Activated T-cell treated with anti-CD3 and anti-CD28 coated beads, Interleukin-2, amount 50 U/mL, for 4 hours (primary cell): ENCODE measurements around the gene ZFYVE21. TPM values are rescaled to one million over a fixed set of nuclear protein-coding genes. Genes with fewer than 3 reads are reported as not detected.
A peak's percentile ranks its signal among the peaks of the same experiment; 100 is the strongest.

Source experiments
- ATAC-seq, 2 donors: fragments of 200-7000 bp; cut with Tn5 transposase; one replicate each; pipeline ENCODE4 v1.10.0; 2021
- DNase-seq: peaks from one replicate; pipeline ENCODE4 v3.0.0-alpha.2; 2020
- H3K27me3 Mint-ChIP-seq: one replicate; pipeline ENCODE4 v1.8.0; 2021; ENCODE audit warnings: low read depth, mixed read lengths
- H3K36me3 Mint-ChIP-seq: one replicate; pipeline ENCODE4 v1.8.0; 2022; ENCODE audit warnings: mixed read lengths; ENCODE audit not compliant: insufficient read depth
- H3K4me1 Mint-ChIP-seq: one replicate; pipeline ENCODE4 v1.8.0; 2021; ENCODE audit warnings: low read depth, mixed read lengths
- H3K4me3 Mint-ChIP-seq: one replicate; pipeline ENCODE4 v1.8.0; 2021; ENCODE audit warnings: mild to moderate bottlenecking, moderate library complexity, mixed read lengths
- H3K9me3 Mint-ChIP-seq: one replicate; pipeline ENCODE4 v1.8.0; 2021; ENCODE audit warnings: mixed read lengths
- total RNA-seq, 3 donors: library from RNA; stranded (reverse); gene quantifications; one replicate each; pipeline ENCODE4 v1.2.1, GENCODE V29; 2021

Gene ZFYVE21
- total RNA-seq: 10 to 100 TPM; 13.6 to 19.1 (median 13.7) TPM

- ATAC-seq (peak; percentile 93), DNase-seq (peak; percentile 100)
- Mint-ChIP-seq H3K4me1 (peaks cover 44% of the 10 kb centered on the region), H3K4me3 (peak within 1 kb of the TSS; percentile 84), H3K9me3 (no peaks in the 10 kb centered on the region), H3K27me3 (no peaks in the 10 kb centered on the region), H3K36me3 (no peaks in the 10 kb centered on the region)
Measured at GRCh38 chr14:103715052-103716000, at the start of gene ZFYVE21, which contains the start of gene XRCC3. Gene ZFYVE21 (plus strand): TSS chr14:103715810. CDS start chr14:103715842, 32 bp downstream. Gene XRCC3 (minus strand): TSS chr14:103715451. CDS start chr14:103711087, 4,364 bp downstream.

DNA sequence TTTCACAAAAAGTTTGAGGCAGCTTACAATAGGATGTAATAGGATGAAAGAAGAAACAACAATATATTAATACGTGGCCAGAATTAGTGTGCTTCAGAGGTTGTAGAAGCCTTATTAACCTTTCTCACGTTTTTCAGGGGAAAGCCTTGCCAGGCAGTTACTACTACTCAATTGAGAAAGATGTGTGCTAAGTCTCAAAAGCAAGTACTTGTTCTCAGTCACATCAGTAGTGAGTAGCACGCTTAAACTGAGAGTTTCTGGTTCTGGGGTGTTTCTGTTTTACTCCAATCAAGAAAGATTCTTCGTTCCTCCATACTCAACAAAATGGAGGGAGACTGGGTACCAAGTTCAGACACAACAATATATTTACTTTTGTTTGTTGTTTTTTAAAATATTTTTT is 47.9 kb upstream of the ZFYVE21 start:
- Mint-ChIP-seq H3K27me3 (no peaks in the 10 kb centered on the region), H3K4me3 (no peak overlapping the region), H3K36me3 (peaks cover 32% of the 10 kb centered on the region), H3K9me3 (no peaks in the 10 kb centered on the region), H3K4me1 (no peaks in the 10 kb centered on the region)
- ATAC-seq (no peak), DNase-seq (no peak)

DNA sequence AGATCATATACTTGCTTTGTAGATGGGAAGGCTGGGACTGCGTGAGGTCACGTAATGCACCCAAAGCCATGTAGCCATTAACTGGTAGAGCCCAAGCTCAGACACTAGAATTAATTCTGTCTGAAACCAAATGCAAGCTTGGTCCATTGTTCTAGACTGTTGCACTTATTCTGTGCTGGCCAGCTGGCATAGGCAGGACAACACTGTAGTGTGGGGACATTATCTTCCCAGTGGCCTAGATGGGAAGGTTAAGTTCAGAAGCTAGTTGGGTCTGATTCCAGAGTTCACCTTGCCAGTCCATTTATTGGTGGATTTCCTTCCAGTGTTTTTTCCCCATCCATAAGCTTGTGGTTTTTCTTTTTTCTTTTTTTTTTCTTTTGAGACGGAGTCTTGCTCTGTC is 47.5 kb upstream of the ZFYVE21 start:
- Mint-ChIP-seq H3K4me3 (no peak overlapping the region), H3K4me1 (no peaks in the 10 kb centered on the region), H3K27me3 (no peaks in the 10 kb centered on the region), H3K36me3 (peaks cover 34% of the 10 kb centered on the region), H3K9me3 (no peaks in the 10 kb centered on the region)
- ATAC-seq (no peak), DNase-seq (no peak)

DNA sequence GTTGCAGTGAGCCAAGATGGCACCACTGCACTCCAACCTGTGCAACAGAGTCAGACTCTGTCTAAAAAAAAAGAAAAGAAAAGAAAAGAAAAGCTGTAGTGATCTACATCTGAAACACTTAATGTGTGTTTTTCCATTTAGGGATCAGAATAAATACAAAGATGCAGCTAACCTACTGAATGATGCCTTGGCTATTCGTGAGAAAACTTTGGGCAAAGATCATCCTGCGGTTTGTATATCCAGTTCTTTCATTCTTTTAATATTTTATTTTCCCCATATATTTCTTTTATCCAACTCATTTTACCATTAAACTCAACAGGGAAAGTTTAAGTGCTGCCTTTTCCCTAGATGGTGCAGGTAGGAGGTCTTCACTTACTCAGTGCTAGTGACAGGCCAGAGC is 46.2 kb upstream of the ZFYVE21 start:
- ATAC-seq (no peak), DNase-seq (no peak)
- H3K27me3 Mint-ChIP-seq: no peaks in the 10 kb centered on the region
- no peaks in the 10 kb centered on the region for H3K9me3 Mint-ChIP-seq
- peaks cover 35% of the 10 kb centered on the region for H3K36me3 Mint-ChIP-seq
- H3K4me1 Mint-ChIP-seq: no peaks in the 10 kb centered on the region
- no peak overlapping the region for H3K4me3 Mint-ChIP-seq

DNA sequence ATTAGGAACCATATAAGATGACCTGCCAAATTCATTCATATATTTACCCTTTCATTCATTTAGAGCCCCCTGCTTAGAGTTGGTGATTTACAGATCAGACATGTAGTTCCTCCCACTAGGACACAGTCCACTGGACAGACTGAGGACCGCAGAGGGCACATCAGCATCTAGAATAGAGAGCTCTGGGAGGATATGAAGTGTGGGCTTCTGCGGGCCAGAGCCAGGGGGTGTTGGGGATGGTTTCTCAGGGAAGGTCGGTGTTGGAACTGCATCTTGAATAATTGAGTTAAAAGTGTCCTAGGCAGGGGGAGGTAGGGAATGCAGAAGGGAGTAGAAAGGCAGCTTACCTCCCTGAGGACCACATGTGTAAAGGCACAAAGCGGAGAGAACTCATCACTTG is 43.7 kb upstream of the ZFYVE21 start:
- Mint-ChIP-seq H3K27me3 (no peaks in the 10 kb centered on the region), H3K4me3 (no peak overlapping the region), H3K36me3 (peaks cover 39% of the 10 kb centered on the region), H3K9me3 (no peaks in the 10 kb centered on the region), H3K4me1 (no peaks in the 10 kb centered on the region)
- ATAC-seq (no peak), DNase-seq (no peak)

DNA sequence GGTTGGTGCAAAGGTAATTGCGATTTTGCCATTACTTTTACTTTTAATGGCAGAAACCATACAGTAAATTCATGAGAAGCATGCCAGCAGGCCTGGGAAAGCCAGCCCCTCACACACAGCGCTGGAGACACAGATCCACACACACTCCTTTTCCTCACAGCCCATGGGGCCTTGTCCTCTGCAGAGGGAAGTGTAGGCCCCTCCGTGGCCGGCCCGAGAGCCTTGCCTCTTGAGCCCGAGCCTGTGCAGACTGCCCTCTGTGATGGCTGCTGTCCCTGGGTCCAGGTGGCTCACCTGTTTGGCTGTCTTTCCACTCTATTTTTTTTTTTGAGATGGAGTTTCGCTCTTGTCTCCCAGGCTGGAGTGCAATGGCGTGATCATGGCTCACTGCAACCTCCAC is 39.7 kb upstream of the ZFYVE21 start:
- Mint-ChIP-seq H3K9me3 (no peaks in the 10 kb centered on the region), H3K4me3 (no peak overlapping the region), H3K4me1 (peaks cover 3% of the 10 kb centered on the region), H3K27me3 (no peaks in the 10 kb centered on the region), H3K36me3 (peaks cover 44% of the 10 kb centered on the region)
- DNase-seq (no peak), ATAC-seq (no peak)

GRCh38 chr14:103676881-103677675 is 38.5 kb upstream of the ZFYVE21 start:
- H3K4me1 Mint-ChIP-seq: peaks cover 3% of the 10 kb centered on the region
- H3K9me3 Mint-ChIP-seq: no peaks in the 10 kb centered on the region
- H3K36me3 Mint-ChIP-seq: peaks cover 38% of the 10 kb centered on the region
- H3K27me3 Mint-ChIP-seq: no peaks in the 10 kb centered on the region
- DNase-seq: no peak
- ATAC-seq: no peak
- no peak overlapping the region for H3K4me3 Mint-ChIP-seq

DNA sequence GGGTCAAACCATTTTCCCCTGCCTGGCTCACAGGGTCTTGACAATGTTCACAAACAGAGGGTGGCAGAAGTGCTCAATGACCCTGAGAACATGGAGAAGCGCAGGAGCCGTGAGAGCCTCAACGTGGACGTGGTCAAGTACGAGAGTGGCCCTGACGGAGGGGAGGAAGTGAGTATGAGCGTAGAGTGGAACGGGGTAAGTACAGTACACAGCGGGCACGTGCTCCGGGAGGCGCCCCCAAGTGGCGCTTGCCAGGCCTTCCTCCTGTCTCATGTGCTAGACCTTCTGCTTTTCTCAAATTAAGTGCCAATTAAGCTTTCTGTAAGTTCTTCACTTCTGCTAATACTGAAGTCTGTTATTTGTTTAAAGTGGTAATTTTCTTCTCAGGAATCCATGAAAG is 36.3 kb upstream of the ZFYVE21 start:
- Mint-ChIP-seq H3K9me3 (no peaks in the 10 kb centered on the region), H3K36me3 (peaks cover 28% of the 10 kb centered on the region), H3K4me3 (no peak overlapping the region), H3K27me3 (no peaks in the 10 kb centered on the region), H3K4me1 (peaks cover 3% of the 10 kb centered on the region)
- ATAC-seq (peak; percentile 89 to 90), DNase-seq (peak; percentile 32)

DNA sequence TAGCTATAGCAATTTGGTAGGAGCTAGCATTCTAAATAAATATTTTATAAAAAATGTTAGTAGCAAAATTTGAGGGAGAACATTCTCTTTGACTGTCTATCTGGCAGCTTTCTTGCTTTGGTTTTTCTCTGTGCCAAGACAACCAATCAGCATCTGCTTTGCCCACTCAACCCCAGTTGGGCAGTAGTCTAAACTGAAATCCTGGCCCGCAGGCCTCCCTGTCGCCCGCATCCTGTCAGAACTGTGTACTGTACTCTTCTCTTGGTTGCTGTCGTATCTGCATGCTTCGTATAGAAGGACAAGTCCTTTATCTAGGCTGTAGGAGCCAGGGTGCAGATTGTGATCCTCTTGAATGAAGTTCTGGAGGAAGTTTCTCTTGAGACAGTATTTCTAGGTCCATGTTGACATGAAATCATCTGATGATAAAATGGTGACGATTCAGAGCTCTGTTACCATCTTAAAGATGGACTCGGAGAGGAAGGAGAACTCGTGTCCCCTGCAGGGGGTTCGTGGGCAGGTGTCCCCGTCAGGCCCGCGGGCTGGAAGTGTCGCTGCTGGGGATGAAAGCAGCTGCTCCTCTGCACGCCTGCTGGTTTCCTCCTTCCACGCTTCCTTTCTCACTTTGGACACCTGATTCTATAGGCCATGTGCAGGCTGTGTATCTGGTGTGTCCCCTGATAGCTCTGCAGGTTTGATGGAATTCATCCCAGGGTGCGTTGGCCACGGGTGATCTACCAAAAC is 34.9 kb upstream of the ZFYVE21 start:
- Mint-ChIP-seq H3K27me3 (no peaks in the 10 kb centered on the region), H3K9me3 (no peaks in the 10 kb centered on the region), H3K4me3 (no peak overlapping the region), H3K36me3 (peaks cover 25% of the 10 kb centered on the region), H3K4me1 (peaks cover 3% of the 10 kb centered on the region)
- ATAC-seq (no peak), DNase-seq (no peak)

DNA sequence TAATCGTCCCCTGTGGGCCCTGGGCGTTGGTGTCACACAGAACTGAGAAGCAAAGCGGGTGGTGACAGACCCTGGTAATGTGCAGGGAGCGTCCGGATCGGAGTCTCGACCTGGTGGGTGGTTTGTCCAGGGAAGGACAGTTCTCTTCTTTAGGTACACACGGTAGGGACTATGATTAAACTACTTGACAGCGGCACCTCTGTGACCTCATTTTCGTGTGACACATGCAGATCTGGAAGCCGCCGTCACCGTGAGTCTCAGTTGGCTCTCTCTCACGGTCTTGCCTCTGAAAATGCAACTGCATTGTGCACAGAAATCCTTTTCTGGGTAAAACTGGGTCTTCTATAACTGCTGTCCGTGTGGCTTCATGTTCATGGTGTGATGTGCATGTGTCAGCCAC is 32.5 kb upstream of the ZFYVE21 start:
- Mint-ChIP-seq H3K4me1 (peaks cover 3% of the 10 kb centered on the region), H3K4me3 (no peak overlapping the region), H3K36me3 (peaks cover 24% of the 10 kb centered on the region), H3K27me3 (no peaks in the 10 kb centered on the region), H3K9me3 (no peaks in the 10 kb centered on the region)
- no peak for ATAC-seq
- no peak for DNase-seq

DNA sequence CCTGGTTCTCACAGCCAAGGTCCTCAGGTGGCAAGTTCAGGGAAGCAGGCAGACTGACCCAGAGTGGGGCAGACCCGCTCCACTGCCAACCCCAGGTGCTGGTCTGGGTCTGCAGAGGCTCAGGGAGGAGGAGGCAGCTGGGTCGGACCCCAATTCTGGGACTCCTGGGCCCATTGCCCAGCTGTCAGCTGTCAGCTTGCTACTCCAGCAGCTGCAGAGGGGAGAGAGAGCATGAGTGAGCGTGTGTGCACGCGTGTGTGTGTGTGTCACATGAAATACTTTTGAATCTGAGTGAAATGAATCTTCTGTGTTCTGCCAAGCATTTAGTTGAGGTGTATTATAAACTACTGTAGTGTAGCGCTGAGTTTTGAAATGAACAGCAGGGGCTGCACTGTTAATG is 31.1 kb upstream of the ZFYVE21 start:
- Mint-ChIP-seq H3K27me3 (no peaks in the 10 kb centered on the region), H3K36me3 (peaks cover 32% of the 10 kb centered on the region), H3K4me3 (no peak overlapping the region), H3K4me1 (peaks cover under 1% of the 10 kb centered on the region), H3K9me3 (no peaks in the 10 kb centered on the region)
- ATAC-seq (no peak), DNase-seq (no peak)

- H3K9me3 Mint-ChIP-seq: no peaks in the 10 kb centered on the region
- no peak for ATAC-seq
Measured at GRCh38 chr14:103684871-103685270, 30.7 kb upstream of the ZFYVE21 start.

GRCh38 chr14:103685276-103686211 is 30.1 kb upstream of the ZFYVE21 start:
- no peaks in the 10 kb centered on the region for H3K9me3 Mint-ChIP-seq
- peaks cover 29% of the 10 kb centered on the region for H3K36me3 Mint-ChIP-seq
- DNase-seq: no peak
- no peak for ATAC-seq
- peaks cover 2% of the 10 kb centered on the region for H3K4me1 Mint-ChIP-seq
- H3K4me3 Mint-ChIP-seq: no peak overlapping the region
- no peaks in the 10 kb centered on the region for H3K27me3 Mint-ChIP-seq

More at GRCh38 chr14:103684871-103685270, 30.7 kb upstream of the ZFYVE21 start:
- no peak overlapping the region for H3K4me3 Mint-ChIP-seq
- H3K4me1 Mint-ChIP-seq: peaks cover 2% of the 10 kb centered on the region
- peaks cover 31% of the 10 kb centered on the region for H3K36me3 Mint-ChIP-seq
- H3K27me3 Mint-ChIP-seq: no peaks in the 10 kb centered on the region
- DNase-seq: no peak
